H54 (cell line): Measurements from ENCODE around the gene GH2.
"Not testable (repeated sequence)": the region's sequence is repeated elsewhere in the genome, so short reads cannot be mapped to it uniquely, and the experiment has no call there.

Experiments
- DNase-seq: peaks from one replicate; pipeline ENCODE4 v3.0.0; 2011; ENCODE audit warnings: low spot score, mixed read lengths; ENCODE audit not compliant: insufficient read length
- FAIRE-seq: peaks from 3 replicates; lab custom pipeline; 2011; peaks lifted over from hg19 to GRCh38; lab: Jason Lieb, UNC
- POLR2A ChIP-seq: IDR thresholded peaks from 2 replicates; pipeline ENCODE4 v1.6.1; 2011; ENCODE audit warnings: low read depth, mild to moderate bottlenecking, low read length

Gene GH2

GRCh38 chr17:63918305-63918704 lies 36.6 kb upstream of the GH2 start:
- FAIRE-seq, result no peak
- peak; percentile 27 for DNase-seq
- TF ChIP-seq POLR2A, result no peak

- no peak for FAIRE-seq
Observed at GRCh38 chr17:63917646-63918045, 35.9 kb upstream of the GH2 start.

GRCh38 chr17:63917206-63917605 lies 35.5 kb upstream of the GH2 start:
- FAIRE-seq, DNase-seq: not testable (repeated sequence)

More at GRCh38 chr17:63917646-63918045, 35.9 kb upstream of the GH2 start:
- TF ChIP-seq POLR2A, result no peak
- no peak for DNase-seq

- FAIRE-seq, result no peak
- no peak for TF ChIP-seq POLR2A
- no peak for DNase-seq
Observed at GRCh38 chr17:63916566-63917185, 34.9 kb upstream of the GH2 start.

GRCh38 chr17:63915753-63916152 lies 34.0 kb upstream of the GH2 start:
- DNase-seq, FAIRE-seq: not testable (repeated sequence)

- FAIRE-seq (no peak), DNase-seq (no peak)
- TF ChIP-seq POLR2A, result no peak
Observed at GRCh38 chr17:63914471-63914870, 32.7 kb upstream of the GH2 start.

- FAIRE-seq, result no peak
- peak; percentile 53 for DNase-seq
- no peak for TF ChIP-seq POLR2A
Observed at GRCh38 chr17:63911657-63912100, 29.9 kb upstream of the GH2 start.

- no peak for TF ChIP-seq POLR2A
- FAIRE-seq (no peak), DNase-seq (no peak)
Observed at GRCh38 chr17:63911041-63911635, 29.4 kb upstream of the GH2 start, which contains the start of gene CSHL1. Gene CSHL1, minus strand, starts transcription at chr17:63911258. Its CDS starts 62 bp downstream, at chr17:63911196.

- FAIRE-seq (no peak), DNase-seq (no peak)
- TF ChIP-seq POLR2A, result no peak
Observed at GRCh38 chr17:63910096-63910495, 28.4 kb upstream of the GH2 start.

GRCh38 chr17:63909586-63909985 lies 27.8 kb upstream of the GH2 start:
- DNase-seq, FAIRE-seq: not testable (repeated sequence)

GRCh38 chr17:63907161-63907778 lies 25.5 kb upstream of the GH2 start:
- not testable (repeated sequence) for DNase-seq, FAIRE-seq

- FAIRE-seq, result not testable (repeated sequence)
Observed at GRCh38 chr17:63904796-63905195, 23.1 kb upstream of the GH2 start.

GRCh38 chr17:63903787-63904201 lies 22.1 kb upstream of the GH2 start:
- not testable (repeated sequence) for DNase-seq, FAIRE-seq

More at GRCh38 chr17:63904796-63905195, 23.1 kb upstream of the GH2 start:
- DNase-seq, result not testable (repeated sequence)

GRCh38 chr17:63901971-63902370 lies 20.2 kb upstream of the GH2 start:
- DNase-seq, FAIRE-seq: not testable (repeated sequence)

GRCh38 chr17:63898899-63899798 lies 17.4 kb upstream of the GH2 start:
- not testable (repeated sequence) for FAIRE-seq, DNase-seq

- not testable (repeated sequence) for FAIRE-seq, DNase-seq
Observed at GRCh38 chr17:63896524-63897354, 15.0 kb upstream of the GH2 start, which contains the start of gene CSH1. Gene CSH1, minus strand, starts transcription at chr17:63896574. Its CDS starts 63 bp downstream, at chr17:63896511.

GRCh38 chr17:63894821-63895220 lies 13.1 kb upstream of the GH2 start:
- DNase-seq, FAIRE-seq: not testable (repeated sequence)

GRCh38 chr17:63894021-63894420 lies 12.3 kb upstream of the GH2 start:
- FAIRE-seq, DNase-seq: not testable (repeated sequence)
